Thymus (tissue), 14 donors: ENCODE measurements around the gene ZNF582. TPM values are rescaled to one million over a fixed set of nuclear protein-coding genes. Genes with fewer than 3 reads are reported as not detected.

Source experiments
- DNase-seq, 9 donors: peaks; one replicate each; pipeline ENCODE4 v3.0.0-alpha.2; 2013; ENCODE audit warnings: low spot score in 9 of 9, low read depth in 6 of 9, missing footprints in 1 of 9
- H3K27ac ChIP-seq, 2 donors: one replicate each; pipeline ENCODE4 v1.5.1; 2013; ENCODE audit warnings: control low read depth in 1 of 2, low read depth in 1 of 2, low read length in 1 of 2, mild to moderate bottlenecking in 1 of 2, moderate library complexity in 1 of 2
- H3K27me3 ChIP-seq, 2 donors: one replicate each; pipeline ENCODE4 v1.5.1; 2013; ENCODE audit warnings: low read length in 1 of 2; ENCODE audit not compliant: control insufficient read depth in 2 of 2, insufficient read depth in 1 of 2
- H3K36me3 ChIP-seq, 2 donors: one replicate each; pipeline ENCODE4 v1.5.1; 2013; ENCODE audit warnings: low read length in 1 of 2, mild to moderate bottlenecking in 1 of 2, moderate library complexity in 1 of 2; ENCODE audit not compliant: control insufficient read depth in 2 of 2, insufficient read depth in 2 of 2
- H3K4me1 ChIP-seq, 2 donors: one replicate each; pipeline ENCODE4 v1.5.1; 2013; ENCODE audit warnings: low read length in 2 of 2; ENCODE audit not compliant: control insufficient read depth in 2 of 2, insufficient read depth in 2 of 2
- H3K4me3 ChIP-seq, 2 donors: one replicate each; pipeline ENCODE4 v1.5.1; 2013; ENCODE audit warnings: low read length in 2 of 2, control low read depth in 1 of 2, mild to moderate bottlenecking in 1 of 2
- H3K9me3 ChIP-seq, 2 donors: one replicate each; pipeline ENCODE4 v1.5.1; 2013; ENCODE audit warnings: low read length in 1 of 2, mild to moderate bottlenecking in 1 of 2; ENCODE audit not compliant: control insufficient read depth in 2 of 2, insufficient read depth in 1 of 2
- WGBS: extraction: QIAGEN DNeasy Blood & Tissue Kit; methylation state at CpG from one replicate; pipeline ENCODE4 v1.1.7; 2013; 5-methylcytosine and 5-hydroxymethylcytosine counted together
- long read RNA-seq, 10 donors: transcript quantifications; one replicate each; lab custom pipeline, GENCODE V29; 2026
- polyA plus RNA-seq: library from polyadenylated mRNA; stranded (reverse); fragments of 200-250 nt; gene quantifications from one replicate; pipeline ENCODE4 v1.2.3, GENCODE V29; 2013
- total RNA-seq: library from RNA; stranded (reverse); fragments of 120-200 nt; gene quantifications from one replicate; pipeline ENCODE4 v1.2.4, GENCODE V29; 2013
- donor health status: healthy.

Gene ZNF582
- total RNA-seq (4.2 TPM), polyA plus RNA-seq (6.2 TPM)
- long read RNA-seq, donor 1: 0 reads
- long read RNA-seq, donor 2, partial matches to known transcripts: 0 of 3 reads
- long read RNA-seq, donor 2, other reads (novel, unspliced or antisense): 0 of 3 reads
- long read RNA-seq, donor 3, partial matches to known transcripts: 5 of 12 reads
- long read RNA-seq, donor 3, other reads (novel, unspliced or antisense): 5 of 12 reads
- long read RNA-seq, donor 4, partial matches to known transcripts: 16 of 17 reads
- long read RNA-seq, donor 4, other reads (novel, unspliced or antisense): 0 of 17 reads
- long read RNA-seq, donor 5, partial matches to known transcripts: 0 of 3 reads
- long read RNA-seq, donor 5, other reads (novel, unspliced or antisense): 0 of 3 reads
- long read RNA-seq, donor 6, partial matches to known transcripts: 0 of 2 reads
- long read RNA-seq, donor 6, other reads (novel, unspliced or antisense): 0 of 2 reads
- long read RNA-seq, donor 7, partial matches to known transcripts: 0 of 4 reads
- long read RNA-seq, donor 7, other reads (novel, unspliced or antisense): 0 of 4 reads
- long read RNA-seq, donor 8, partial matches to known transcripts: 0 of 1 reads
- long read RNA-seq, donor 8, other reads (novel, unspliced or antisense): 0 of 1 reads
- long read RNA-seq, donor 9, partial matches to known transcripts: 10 of 11 reads
- long read RNA-seq, donor 9, other reads (novel, unspliced or antisense): 0 of 11 reads
- long read RNA-seq, donor 10, partial matches to known transcripts: 0 of 1 reads
- long read RNA-seq, donor 10, other reads (novel, unspliced or antisense): 0 of 1 reads

DNA sequence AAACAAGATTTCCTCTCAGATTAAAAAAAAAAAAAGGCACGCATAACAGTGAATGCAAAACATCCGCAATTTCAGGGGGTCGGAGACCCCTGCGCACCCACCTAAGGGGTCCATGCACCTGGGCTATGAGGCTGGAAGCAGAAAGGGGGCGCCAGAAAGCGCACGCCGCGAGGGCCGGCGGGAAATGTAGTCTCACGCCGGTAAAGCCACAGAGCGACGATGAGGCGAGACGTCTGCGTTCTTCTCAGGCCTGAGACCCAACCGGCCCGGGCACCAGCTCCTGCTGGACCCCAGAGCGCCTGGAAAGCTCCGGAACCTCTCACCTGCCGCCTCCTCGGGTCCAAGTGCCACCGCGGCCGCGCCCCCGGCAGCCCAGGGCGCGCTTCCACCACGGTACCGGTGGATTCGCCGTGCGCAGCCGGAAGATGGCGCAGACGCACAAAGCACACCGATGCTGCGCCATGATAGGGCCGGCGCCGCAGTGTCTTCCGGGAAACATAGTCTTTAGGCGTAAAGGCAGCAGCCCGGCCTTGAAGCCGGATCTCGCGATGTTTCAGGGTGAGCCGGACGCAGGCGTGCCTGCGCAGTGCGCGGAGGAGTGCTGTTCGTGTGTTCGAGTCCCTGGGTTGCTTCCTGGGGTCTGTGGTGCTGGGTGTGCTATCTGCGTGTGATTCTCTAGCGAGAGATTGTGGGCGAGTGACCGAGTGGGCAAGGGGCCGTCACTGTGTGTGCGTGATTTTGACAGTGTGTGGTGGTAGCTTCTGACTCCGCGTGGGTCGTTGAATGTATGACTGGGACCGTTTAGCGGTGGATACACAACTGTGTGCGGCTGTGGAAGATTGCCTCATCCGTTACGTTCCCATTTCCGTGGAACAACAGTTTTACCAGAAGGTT, at the start of gene ZNF582:
ZNF582 (minus strand) TSS at position 416 of the 894 bp plus-strand sequence. CDS start 1,782 bp downstream, outside the sequence.
- peak within 1 kb of the TSS; percentile 72 to 76 for H3K4me3 ChIP-seq
- peaks cover 0 to 4% of the 10 kb centered on the region in 2 donors for H3K36me3 ChIP-seq
- H3K9me3 ChIP-seq: peaks cover 3 to 24% of the 10 kb centered on the region in 2 donors
- H3K4me1 ChIP-seq: peaks cover 0 to 3% of the 10 kb centered on the region in 2 donors
- 2% methylated on average over 73 of the region's 73 CpGs for WGBS
- no peaks in the 10 kb centered on the region for H3K27me3 ChIP-seq
- DNase-seq: peak; percentile 84 to 98 (median 90)
- H3K27ac ChIP-seq: peak within 1 kb of the TSS; percentile 89 to 96

DNA sequence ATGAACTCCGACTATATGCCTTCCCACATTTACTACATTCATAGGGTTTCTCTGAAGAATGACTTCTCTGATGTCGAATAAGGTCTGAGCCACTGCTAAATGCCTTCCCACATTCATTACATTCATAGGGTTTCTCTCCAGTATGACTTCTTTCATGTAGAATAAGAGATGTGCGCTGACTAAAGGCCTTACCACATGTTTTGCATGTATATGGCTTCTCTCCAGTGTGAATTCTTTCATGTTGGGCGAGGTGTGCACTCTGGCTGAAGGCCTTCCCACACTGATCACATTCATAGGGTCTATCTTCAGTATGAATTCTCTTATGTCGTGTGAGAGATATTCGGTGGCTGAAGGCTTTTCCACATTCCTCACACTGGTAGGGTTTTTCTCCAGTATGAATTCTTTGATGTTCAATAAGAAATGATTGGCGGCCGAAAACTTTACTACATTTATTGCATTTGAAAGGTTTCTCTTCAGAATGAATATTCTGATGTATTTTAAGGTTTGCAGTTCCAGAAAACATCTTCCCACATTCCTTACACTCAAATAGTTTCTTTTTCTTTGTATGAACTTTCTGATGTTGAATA, 48.0 kb upstream of the ZNF582 start:
- DNase-seq: no peak
- H3K27ac ChIP-seq: no peak overlapping the region
- no peaks in the 10 kb centered on the region for H3K27me3 ChIP-seq
- no peaks in the 10 kb centered on the region for H3K36me3 ChIP-seq
- H3K4me3 ChIP-seq: no peak overlapping the region
- H3K9me3 ChIP-seq: peaks cover 3 to 4% of the 10 kb centered on the region in 2 donors
- no peaks in the 10 kb centered on the region for H3K4me1 ChIP-seq
- WGBS: 97% methylated on average over 8 of the region's 8 CpGs

DNA sequence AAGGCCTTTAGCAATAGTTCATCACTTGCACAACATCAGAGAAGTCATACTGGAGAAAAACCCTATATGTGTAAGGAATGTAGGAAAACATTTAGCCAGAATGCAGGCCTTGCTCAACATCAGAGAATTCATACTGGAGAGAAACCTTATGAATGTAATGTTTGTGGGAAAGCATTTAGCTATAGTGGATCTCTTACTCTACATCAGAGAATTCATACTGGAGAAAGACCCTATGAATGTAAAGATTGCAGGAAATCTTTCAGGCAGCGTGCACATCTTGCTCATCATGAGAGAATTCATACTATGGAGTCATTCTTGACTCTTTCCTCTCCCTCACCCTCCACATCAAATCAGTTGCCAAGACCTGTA, 30.6 kb upstream of the ZNF582 start:
- Histone ChIP-seq H3K4me3 (no peak overlapping the region), H3K36me3 (peaks cover 6 to 7% of the 10 kb centered on the region in 2 donors)
- 93% methylated on average over 1 of the region's 1 CpG for WGBS

DNA sequence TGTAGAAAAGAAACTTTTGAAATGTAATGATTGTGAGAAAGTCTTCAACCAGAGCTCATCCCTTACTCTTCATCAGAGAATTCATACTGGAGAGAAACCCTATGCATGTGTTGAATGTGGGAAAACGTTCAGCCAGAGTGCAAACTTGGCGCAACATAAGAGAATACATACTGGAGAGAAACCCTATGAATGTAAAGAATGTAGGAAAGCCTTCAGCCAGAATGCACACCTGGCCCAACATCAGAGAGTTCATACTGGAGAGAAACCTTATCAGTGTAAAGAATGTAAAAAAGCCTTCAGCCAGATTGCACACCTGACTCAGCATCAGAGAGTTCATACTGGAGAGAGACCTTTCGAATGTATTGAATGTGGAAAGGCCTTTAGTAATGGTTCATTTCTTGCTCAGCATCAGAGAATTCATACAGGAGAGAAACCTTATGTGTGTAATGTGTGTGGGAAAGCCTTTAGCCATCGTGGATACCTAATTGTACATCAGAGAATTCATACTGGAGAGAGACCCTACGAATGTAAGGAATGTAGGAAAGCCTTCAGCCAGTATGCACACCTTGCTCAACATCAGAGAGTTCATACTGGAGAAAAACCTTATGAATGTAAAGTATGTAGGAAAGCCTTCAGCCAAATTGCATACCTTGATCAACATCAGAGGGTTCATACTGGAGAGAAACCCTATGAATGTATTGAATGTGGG, 30.1 kb upstream of the ZNF582 start:
- no peak overlapping the region for H3K27ac ChIP-seq
- no peaks in the 10 kb centered on the region for H3K4me1 ChIP-seq
- peaks cover 6 to 7% of the 10 kb centered on the region in 2 donors for H3K36me3 ChIP-seq
- no peak overlapping the region for H3K4me3 ChIP-seq
- 97% methylated on average over 5 of the region's 5 CpGs for WGBS
- H3K27me3 ChIP-seq: no peaks in the 10 kb centered on the region
- DNase-seq: no peak
- H3K9me3 ChIP-seq: peaks cover 5 to 15% of the 10 kb centered on the region in 2 donors

More for the DNA sequence above, 30.6 kb upstream of the ZNF582 start:
- H3K27ac ChIP-seq: no peak overlapping the region
- H3K4me1 ChIP-seq: no peaks in the 10 kb centered on the region
- peaks cover 5 to 15% of the 10 kb centered on the region in 2 donors for H3K9me3 ChIP-seq
- no peaks in the 10 kb centered on the region for H3K27me3 ChIP-seq
- DNase-seq: no peak

DNA sequence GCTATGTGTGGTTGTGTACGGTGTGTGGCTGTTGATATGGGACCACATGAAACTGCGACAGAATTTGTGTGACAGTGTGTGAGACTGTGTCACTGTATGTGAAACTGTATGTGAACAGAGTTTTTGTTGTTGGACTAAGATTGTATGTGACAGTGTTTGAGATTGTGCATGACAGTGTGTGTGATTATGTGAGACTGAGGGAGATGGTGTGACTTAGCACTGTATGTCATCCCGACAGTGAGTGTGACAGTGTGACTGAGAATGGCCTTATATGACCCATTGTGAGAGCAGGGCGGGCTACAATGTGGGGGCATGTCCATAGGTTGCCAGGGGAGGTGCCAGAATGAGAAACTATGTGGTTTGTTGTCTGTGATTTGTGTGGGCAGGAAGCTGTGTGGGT, 11.7 kb upstream of the ZNF582 start:
- Histone ChIP-seq H3K4me3 (peak overlapping the region in 1 of 2 donors; percentile 83), H3K9me3 (peaks cover 5 to 10% of the 10 kb centered on the region in 2 donors), H3K27ac (no peak overlapping the region), H3K36me3 (peaks cover 3 to 10% of the 10 kb centered on the region in 2 donors), H3K4me1 (peaks cover 5 to 14% of the 10 kb centered on the region in 2 donors), H3K27me3 (no peaks in the 10 kb centered on the region)
- DNase-seq: no peak
- 95% methylated on average over 4 of the region's 4 CpGs for WGBS

DNA sequence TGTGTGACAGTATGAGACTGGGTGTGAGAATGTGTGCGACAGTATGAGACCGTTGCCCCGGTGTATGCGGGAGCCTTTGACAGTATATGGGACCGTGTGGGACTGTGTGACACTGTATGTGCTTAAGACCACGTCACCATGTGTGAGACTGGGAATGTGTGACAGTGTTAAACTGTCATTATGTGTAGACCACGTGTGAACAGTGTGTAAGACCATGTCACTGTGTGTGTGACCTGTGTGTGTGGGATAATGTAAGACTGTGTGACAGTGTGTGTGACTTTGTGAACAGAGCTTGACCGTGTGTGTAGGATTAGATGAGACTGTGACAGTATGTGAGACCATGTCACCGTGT, 11.3 kb upstream of the ZNF582 start:
- 75% methylated on average over 9 of the region's 9 CpGs for WGBS
- peaks cover 5 to 14% of the 10 kb centered on the region in 2 donors for H3K4me1 ChIP-seq
- H3K36me3 ChIP-seq: peaks cover 3 to 10% of the 10 kb centered on the region in 2 donors
- no peaks in the 10 kb centered on the region for H3K27me3 ChIP-seq
- DNase-seq: no peak
- peaks cover 5 to 11% of the 10 kb centered on the region in 2 donors for H3K9me3 ChIP-seq
- H3K4me3 ChIP-seq: peak overlapping the region; percentile 75 to 83
- no peak overlapping the region for H3K27ac ChIP-seq

DNA sequence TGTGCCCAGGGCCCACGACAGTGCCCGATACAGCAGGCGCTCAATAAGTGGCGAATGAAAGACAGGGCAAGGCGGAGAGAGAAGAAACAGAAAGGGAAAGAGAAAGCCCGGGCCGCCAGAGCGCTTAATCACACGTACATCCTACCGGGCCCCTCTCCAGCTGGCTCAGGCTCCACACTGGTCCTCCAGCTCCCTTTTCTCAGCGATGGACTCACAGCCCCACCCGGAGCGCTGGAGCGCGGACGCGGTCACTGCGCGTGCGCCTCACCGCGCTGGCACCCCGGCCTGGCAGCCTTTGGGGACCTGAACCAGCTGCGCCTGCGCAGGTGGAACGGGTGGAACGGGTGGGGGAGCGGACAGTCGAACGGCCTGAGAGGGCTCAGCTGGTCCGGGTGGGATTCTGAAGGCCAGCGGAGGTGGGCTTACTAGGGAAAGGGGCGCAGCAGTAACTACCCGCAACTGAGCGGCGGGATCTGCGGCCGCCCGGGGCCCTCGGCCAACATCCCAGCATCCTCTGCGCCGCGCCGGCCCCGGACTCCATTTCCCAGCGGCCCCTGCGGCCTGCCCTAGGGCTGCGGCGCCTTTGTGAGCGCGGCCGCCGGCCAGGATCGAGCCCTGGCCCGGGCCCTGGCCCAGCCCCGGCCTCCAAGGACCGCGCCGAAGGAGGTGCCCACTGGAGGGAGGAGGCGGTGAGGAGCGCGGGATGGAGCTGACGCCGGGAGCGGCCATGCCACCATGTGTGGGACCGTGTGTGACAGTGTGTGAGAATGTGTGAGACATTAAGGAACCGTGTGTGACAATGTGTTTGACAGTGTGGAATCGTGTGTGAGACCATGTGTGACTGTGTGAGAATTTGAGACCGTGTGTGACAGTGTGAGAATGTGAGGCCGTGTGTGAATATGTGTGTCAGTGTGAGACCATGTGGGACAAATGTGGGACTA, 10.7 kb upstream of the ZNF582 start, which contains the start of gene ZNF583:
ZNF583 (plus strand) TSS at position 569 of the 941 bp plus-strand sequence. CDS start 2,783 bp downstream, outside the sequence.
- Histone ChIP-seq H3K36me3 (peaks cover 3 to 6% of the 10 kb centered on the region in 2 donors), H3K4me3 (peak within 1 kb of the TSS; percentile 75 to 83), H3K27me3 (no peaks in the 10 kb centered on the region), H3K9me3 (peaks cover 5 to 15% of the 10 kb centered on the region in 2 donors), H3K4me1 (peaks cover 5 to 14% of the 10 kb centered on the region in 2 donors), H3K27ac (peak within 1 kb of the TSS; percentile 87 to 95)
- peak; percentile 69 to 95 (median 89) for DNase-seq
- WGBS: under 1% methylated on average over 70 of the region's 70 CpGs
